Uterus (tissue), 2 donors: Measurements from ENCODE around the gene CREB3L2.

ENCODE experiments used
- CTCF ChIP-seq, 4 experiments: fragments of 200-600 bp in 2 of 4; fragments of 450-650 bp in 2 of 4; sonication (generic) in 2 of 4; IDR thresholded peaks; one replicate each; pipeline ENCODE4 v1.5.1; 2016 to 2019; ENCODE audit warnings: antibody characterized with exemption in 4 of 4, mild to moderate bottlenecking in 2 of 4, moderate library complexity in 1 of 4
- POLR2A ChIP-seq, 2 donors: fragments of 450-650 bp; IDR thresholded peaks; one replicate each; pipeline ENCODE4 v1.6.1; 2016; ENCODE audit warnings: antibody characterized with exemption in 2 of 2, mild to moderate bottlenecking in 1 of 2, moderate library complexity in 1 of 2

GRCh38 chr7:137915266-137915665 lies 86.6 kb downstream of the CREB3L2 start:
- no peak for TF ChIP-seq CTCF (IDR thresholded peaks at IDR 0.05)
- TF ChIP-seq POLR2A (IDR thresholded peaks at IDR 0.05), result no peak
